GM21737 (cell line): ENCODE data around the gene SOX12.

Experiments
- ATAC-seq: cut with Tn5 transposase; IDR thresholded peaks from one replicate; pipeline ENCODE4 v1.9.1; 2021; ENCODE audit warnings: mild to moderate bottlenecking, moderate library complexity; ENCODE audit not compliant: unreplicated experiment

The SOX12 gene

GRCh38 chr20:325045-325888 is at the start of gene SOX12:
Gene SOX12, plus strand, starts transcription at chr20:325552. Its CDS starts 373 bp downstream, at chr20:325925.
- ATAC-seq: peak; percentile 68

GRCh38 chr20:275791-276190 is 49.6 kb upstream of the SOX12 start:
- no peak for ATAC-seq

- ATAC-seq: no peak
Measured at GRCh38 chr20:276620-277495, 48.5 kb upstream of the SOX12 start.

GRCh38 chr20:277496-277781 is 47.9 kb upstream of the SOX12 start:
- no peak for ATAC-seq

- ATAC-seq: no peak
Measured at GRCh38 chr20:278181-278580, 47.2 kb upstream of the SOX12 start.

GRCh38 chr20:278607-279571 is 46.5 kb upstream of the SOX12 start:
- no peak for ATAC-seq

GRCh38 chr20:284172-284571 is 41.2 kb upstream of the SOX12 start:
- no peak for ATAC-seq

GRCh38 chr20:286508-286907 is 38.8 kb upstream of the SOX12 start:
- no peak for ATAC-seq

- no peak for ATAC-seq
Measured at GRCh38 chr20:288956-289692, 36.2 kb upstream of the SOX12 start.

GRCh38 chr20:289693-290083 is 35.7 kb upstream of the SOX12 start:
- no peak for ATAC-seq

GRCh38 chr20:290084-290831 is 35.1 kb upstream of the SOX12 start, which contains the start of gene C20orf96:
Gene C20orf96, minus strand, starts transcription at chr20:290750. Its CDS starts 140 bp downstream, at chr20:290610.
- ATAC-seq: peak; percentile 75

- no peak for ATAC-seq
Measured at GRCh38 chr20:294602-295001, 30.8 kb upstream of the SOX12 start.

GRCh38 chr20:295804-296203 is 29.5 kb upstream of the SOX12 start:
- no peak for ATAC-seq

GRCh38 chr20:297098-297924 is 28.0 kb upstream of the SOX12 start, which contains the start of gene ZCCHC3:
Gene ZCCHC3, plus strand, starts transcription at chr20:297570. Its CDS starts 17 bp downstream, at chr20:297587.
- peak; percentile 66 for ATAC-seq

- peak; percentile 18 for ATAC-seq
Measured at GRCh38 chr20:297925-298775, 27.2 kb upstream of the SOX12 start.

- ATAC-seq: no peak
Measured at GRCh38 chr20:298776-299391, 26.5 kb upstream of the SOX12 start.

GRCh38 chr20:300345-300990 is 24.9 kb upstream of the SOX12 start:
- ATAC-seq: no peak
